ENCODE results near the gene ZFPM1. TPM values are rescaled to one million over a fixed set of nuclear protein-coding genes. Genes with fewer than 3 reads are reported as not detected.

ZFPM1 gene
- total RNA-seq, 6 experiments from 2014 or later: 4.5 to 6.4 (median 5.1) TPM

- Mint-ChIP-seq H3K27me3 (ENCODE audit: insufficient read depth) (peaks cover 15% of the 10 kb centered on the region), H3K4me3 (peak overlapping the region; percentile 82), H3K27ac (peak overlapping the region; percentile 67; the same call in 1 of the 2 replicates), H3K36me3 (ENCODE audit: low read depth) (no peaks in the 10 kb centered on the region; the same call in 1 of the 2 replicates), H3K4me1 (ENCODE audit: low read depth) (peaks cover 6% of the 10 kb centered on the region; the same call in 1 of the 2 replicates), H3K9me3 (no peaks in the 10 kb centered on the region)
- TF ChIP-seq CTCF (IDR thresholded peaks at IDR 0.05): peak; percentile 1; the same call in 1 of the 2 replicates
- DNase-seq: no peak
Measured at GRCh38 chr16:88535191-88535856, 82.2 kb downstream of the ZFPM1 start.

GRCh38 chr16:88535857-88536222, 82.8 kb downstream of the ZFPM1 start:
- Mint-ChIP-seq H3K4me3 (peak overlapping the region; percentile 69), H3K27me3 (ENCODE audit: insufficient read depth) (peaks cover 15% of the 10 kb centered on the region), H3K4me1 (ENCODE audit: low read depth) (peaks cover 6% of the 10 kb centered on the region; the same call in 1 of the 2 replicates), H3K36me3 (ENCODE audit: low read depth) (no peaks in the 10 kb centered on the region; the same call in 1 of the 2 replicates), H3K27ac (peak overlapping the region; percentile 29; the same call in 1 of the 2 replicates), H3K9me3 (no peaks in the 10 kb centered on the region)
- no peak for TF ChIP-seq CTCF (IDR thresholded peaks at IDR 0.05)
- DNase-seq: no peak

GRCh38 chr16:88536510-88536909, 83.4 kb downstream of the ZFPM1 start:
- H3K4me3 Mint-ChIP-seq: no peak overlapping the region
- no peaks in the 10 kb centered on the region for H3K9me3 Mint-ChIP-seq
- no peak for TF ChIP-seq CTCF (IDR thresholded peaks at IDR 0.05)
- H3K36me3 Mint-ChIP-seq (ENCODE audit: low read depth): no peaks in the 10 kb centered on the region; the same call in 1 of the 2 replicates
- H3K4me1 Mint-ChIP-seq (ENCODE audit: low read depth): peaks cover 6% of the 10 kb centered on the region; the same call in 1 of the 2 replicates
- no peak overlapping the region for H3K27ac Mint-ChIP-seq
- peaks cover 15% of the 10 kb centered on the region for H3K27me3 Mint-ChIP-seq (ENCODE audit: insufficient read depth)
- no peak for DNase-seq

- no peak for TF ChIP-seq CTCF (IDR thresholded peaks at IDR 0.05)
- Mint-ChIP-seq H3K27ac (no peak overlapping the region), H3K4me3 (no peak overlapping the region), H3K4me1 (ENCODE audit: low read depth) (peaks cover 6% of the 10 kb centered on the region; the same call in 1 of the 2 replicates), H3K27me3 (ENCODE audit: insufficient read depth) (peaks cover 15% of the 10 kb centered on the region), H3K36me3 (ENCODE audit: low read depth) (peaks cover under 1% of the 10 kb centered on the region), H3K9me3 (peaks cover 5% of the 10 kb centered on the region)
- no peak for DNase-seq
Measured at GRCh38 chr16:88536971-88537751, 84.1 kb downstream of the ZFPM1 start.

GRCh38 chr16:88537859-88538258, 84.8 kb downstream of the ZFPM1 start:
- no peak for DNase-seq
- Mint-ChIP-seq H3K4me3 (no peak overlapping the region), H3K27me3 (ENCODE audit: insufficient read depth) (peaks cover 18% of the 10 kb centered on the region), H3K9me3 (peaks cover 12% of the 10 kb centered on the region), H3K4me1 (ENCODE audit: low read depth) (peaks cover 6% of the 10 kb centered on the region; the same call in 1 of the 2 replicates), H3K27ac (no peak overlapping the region), H3K36me3 (ENCODE audit: low read depth) (peaks cover 8% of the 10 kb centered on the region)
- TF ChIP-seq CTCF (IDR thresholded peaks at IDR 0.05): no peak
